CD4-positive, alpha-beta T cell (primary cell): ENCODE measurements around the gene MPRIP. TPM values are rescaled to one million over a fixed set of nuclear protein-coding genes. Genes with fewer than 3 reads are reported as not detected.

ENCODE experiments used
- ATAC-seq: fragments of 200-7000 bp; cut with Tn5 transposase; one replicate; pipeline ENCODE4 v1.10.0; 2022; ENCODE audit warnings: mild to moderate bottlenecking; ENCODE audit not compliant: poor library complexity
- CTCF ChIA-PET: fragments of 350-600 bp; sonication (Branson Sonifier 250); formaldehyde crosslinking; loops from one replicate; lab custom pipeline; 2021; ENCODE audit warnings: antibody characterized with exemption, inconsistent platforms; lab: Charles Lee
- POLR2A ChIA-PET: fragments of 350-600 bp; sonication (Branson Sonifier 250); formaldehyde crosslinking; loops from one replicate; lab custom pipeline; 2021; ENCODE audit warnings: antibody characterized with exemption, inconsistent platforms; lab: Charles Lee
- DNase-seq, 14 experiments: peaks; one replicate each; pipeline ENCODE4 v3.0.0-alpha.2; 2013 to 2020; ENCODE audit warnings: mixed read lengths in 2 of 14
- H3K27ac ChIP-seq, 2 donors: one replicate each; pipeline versions ENCODE4 v1.5.1 to v1.7.0; 2013; ENCODE audit warnings: low read length in 2 of 2, low read depth in 1 of 2, mild to moderate bottlenecking in 1 of 2
- H3K27me3 ChIP-seq, 2 experiments: 1 replicate in 1 of 2; 2 replicates in 1 of 2; pipeline versions ENCODE4 v1.6.1 to v1.7.0; 2013; ENCODE audit warnings: low read length in 2 of 2, control low read depth in 1 of 2, mild to moderate bottlenecking in 1 of 2, moderate library complexity in 1 of 2; ENCODE audit not compliant: insufficient read depth in 2 of 2, control insufficient read depth in 1 of 2
- H3K36me3 ChIP-seq: one replicate; pipeline ENCODE4 v1.6.1; 2013; ENCODE audit warnings: low read length, control low read depth; ENCODE audit not compliant: insufficient read depth
- H3K4me1 ChIP-seq: one replicate; pipeline ENCODE4 v1.6.1; 2013; ENCODE audit warnings: low read length, control low read depth; ENCODE audit not compliant: insufficient read depth
- H3K4me3 ChIP-seq: one replicate; pipeline ENCODE4 v1.5.1; 2013; ENCODE audit warnings: mild to moderate bottlenecking, low read length, moderate library complexity
- H3K9me3 ChIP-seq, 2 experiments: 1 replicate in 1 of 2; 2 replicates in 1 of 2; pipeline versions ENCODE4 v1.6.1 to v1.7.0; 2013; ENCODE audit warnings: low read length in 2 of 2, mild to moderate bottlenecking in 2 of 2, control low read depth in 1 of 2, moderate library complexity in 1 of 2; ENCODE audit not compliant: control insufficient read depth in 1 of 2, insufficient read depth in 1 of 2
- H3K27ac Mint-ChIP-seq: one replicate; pipeline ENCODE4 v1.8.0; 2020; ENCODE audit warnings: mixed read lengths
- H3K27me3 Mint-ChIP-seq: one replicate; pipeline ENCODE4 v1.8.0; 2021; ENCODE audit warnings: mixed read lengths
- H3K36me3 Mint-ChIP-seq: one replicate; pipeline ENCODE4 v1.8.0; 2021; ENCODE audit warnings: low read depth, mixed read lengths
- H3K4me1 Mint-ChIP-seq: one replicate; pipeline ENCODE4 v1.8.0; 2021; ENCODE audit warnings: low read depth, mixed read lengths
- H3K4me3 Mint-ChIP-seq: one replicate; pipeline ENCODE4 v1.8.0; 2020; ENCODE audit warnings: mild to moderate bottlenecking, mixed read lengths
- H3K9me3 Mint-ChIP-seq: one replicate; pipeline ENCODE4 v1.8.0; 2020; ENCODE audit warnings: mixed read lengths
- intact Hi-C, 2 experiments: fragments of 100-400 bp; cut with DNase I in 1 of 2; cut with micrococcal nuclease in 1 of 2; formaldehyde crosslinking; loops; one replicate each; pipeline versions ENCODE4 v1.15.1 to v1.9.0; 2023 to 2025; cut with DNase I, micrococcal nuclease
- total RNA-seq, 174 experiments: library from RNA in 2 of 174; stranded (reverse) in 2 of 174; gene quantifications; one replicate each; pipeline ENCODE4 v1.2.3 and lab custom pipeline; 2021 to 2026
- TF ChIP-seq, protein P1 (sequence below): fragments of 200-600 bp; IDR thresholded peaks from one replicate; pipeline ENCODE4 v1.8.0; 2022; ENCODE audit warnings: antibody characterized with exemption, mild to moderate bottlenecking

MPRIP gene
- total RNA-seq, 2 experiments from 2014 or later: 176 to 188 TPM

DNA sequence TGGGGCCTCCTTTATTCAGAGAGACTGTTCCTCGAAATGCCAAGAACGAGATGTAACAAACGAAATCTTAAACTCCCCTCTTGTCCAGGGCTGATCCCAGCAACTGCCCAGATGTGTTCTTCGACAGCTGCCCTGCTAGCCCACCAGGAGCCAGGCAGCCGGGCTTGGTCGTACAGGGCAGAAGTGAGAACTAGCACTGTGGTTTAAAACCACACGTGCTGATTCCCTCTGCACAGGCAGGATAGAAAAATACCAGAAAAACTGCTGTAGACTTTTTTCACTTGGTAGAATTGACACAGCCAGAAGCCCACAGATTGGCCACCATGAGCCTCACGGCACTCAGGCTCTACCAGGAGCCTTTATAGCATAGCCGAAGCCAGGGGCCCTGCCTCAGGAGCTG, 130.7 kb downstream of the MPRIP start:
- peaks cover 78% of the 10 kb centered on the region for H3K36me3 Mint-ChIP-seq

DNA sequence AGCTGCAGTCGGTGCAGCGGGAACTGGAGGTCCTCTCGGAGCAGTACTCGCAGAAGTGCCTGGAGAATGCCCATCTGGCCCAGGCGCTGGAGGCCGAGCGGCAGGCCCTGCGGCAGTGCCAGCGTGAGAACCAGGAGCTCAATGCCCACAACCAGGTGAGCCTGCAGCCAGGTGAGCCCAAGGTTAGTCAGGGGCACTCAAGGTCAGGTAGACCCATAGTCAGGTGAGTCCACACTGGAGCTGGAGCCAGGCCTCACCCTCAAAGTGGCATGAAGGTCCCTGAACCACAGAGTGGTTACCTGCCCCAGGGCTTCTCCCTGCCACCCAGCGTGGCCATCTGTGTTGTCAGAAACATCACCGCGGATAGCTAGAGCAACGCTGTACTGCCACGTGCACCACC, 131.7 kb downstream of the MPRIP start:
- Histone ChIP-seq H3K4me1 (peaks cover 91% of the 10 kb centered on the region), H3K4me3 (no peak overlapping the region), H3K27ac (peak overlapping the region in 1 of 2 donors; percentile 18), H3K36me3 (peaks cover 61% of the 10 kb centered on the region), H3K27me3 (no peaks in the 10 kb centered on the region), H3K9me3 (no peaks in the 10 kb centered on the region)
- intact Hi-C loops: no loop called here
- no peak for DNase-seq
- peak overlapping the region; percentile 99 for H3K27ac Mint-ChIP-seq
- H3K27me3 Mint-ChIP-seq: no peaks in the 10 kb centered on the region
- CTCF ChIA-PET: no interaction called here
- POLR2A ChIA-PET: interaction anchor here (0.9 to 2.9 kb wide), 2 partner anchors 12 to 18 kb away, joined by 3 to 10 read pairs; no protein-coding TSS in a partner anchor
- H3K4me3 Mint-ChIP-seq: no peak overlapping the region
- TF ChIP-seq, protein P1, sequence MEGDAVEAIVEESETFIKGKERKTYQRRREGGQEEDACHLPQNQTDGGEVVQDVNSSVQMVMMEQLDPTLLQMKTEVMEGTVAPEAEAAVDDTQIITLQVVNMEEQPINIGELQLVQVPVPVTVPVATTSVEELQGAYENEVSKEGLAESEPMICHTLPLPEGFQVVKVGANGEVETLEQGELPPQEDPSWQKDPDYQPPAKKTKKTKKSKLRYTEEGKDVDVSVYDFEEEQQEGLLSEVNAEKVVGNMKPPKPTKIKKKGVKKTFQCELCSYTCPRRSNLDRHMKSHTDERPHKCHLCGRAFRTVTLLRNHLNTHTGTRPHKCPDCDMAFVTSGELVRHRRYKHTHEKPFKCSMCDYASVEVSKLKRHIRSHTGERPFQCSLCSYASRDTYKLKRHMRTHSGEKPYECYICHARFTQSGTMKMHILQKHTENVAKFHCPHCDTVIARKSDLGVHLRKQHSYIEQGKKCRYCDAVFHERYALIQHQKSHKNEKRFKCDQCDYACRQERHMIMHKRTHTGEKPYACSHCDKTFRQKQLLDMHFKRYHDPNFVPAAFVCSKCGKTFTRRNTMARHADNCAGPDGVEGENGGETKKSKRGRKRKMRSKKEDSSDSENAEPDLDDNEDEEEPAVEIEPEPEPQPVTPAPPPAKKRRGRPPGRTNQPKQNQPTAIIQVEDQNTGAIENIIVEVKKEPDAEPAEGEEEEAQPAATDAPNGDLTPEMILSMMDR: no peak
- ATAC-seq: no peak
- peaks cover 71% of the 10 kb centered on the region for H3K4me1 Mint-ChIP-seq
- H3K9me3 Mint-ChIP-seq: no peaks in the 10 kb centered on the region
- peaks cover 75% of the 10 kb centered on the region for H3K36me3 Mint-ChIP-seq

More for the DNA sequence above, 130.7 kb downstream of the MPRIP start:
- Histone ChIP-seq H3K27me3 (no peaks in the 10 kb centered on the region), H3K9me3 (no peaks in the 10 kb centered on the region), H3K4me3 (no peak overlapping the region), H3K36me3 (peaks cover 64% of the 10 kb centered on the region), H3K4me1 (peaks cover 85% of the 10 kb centered on the region), H3K27ac (peak overlapping the region in 1 of 2 donors; percentile 18)
- no peak for ATAC-seq
- Mint-ChIP-seq H3K4me3 (no peak overlapping the region), H3K9me3 (no peaks in the 10 kb centered on the region), H3K4me1 (peaks cover 71% of the 10 kb centered on the region), H3K27me3 (no peaks in the 10 kb centered on the region), H3K27ac (peak overlapping the region; percentile 99)
- no peak for DNase-seq
- ChIA-PET CTCF (interaction anchor here (1.4 kb wide), 1 partner anchor 31 kb away, joined by 4 read pairs; no protein-coding TSS in a partner anchor), POLR2A (interaction anchor here (1.4 to 3.6 kb wide), 2 partner anchors 8 to 19 kb away, joined by 4 to 12 read pairs; no protein-coding TSS in a partner anchor)
- TF ChIP-seq, protein P1: no peak
- intact Hi-C loops: no loop called here

GRCh38 chr17:17175340-17175739, 133.1 kb downstream of the MPRIP start:
- peaks cover 63% of the 10 kb centered on the region for H3K36me3 ChIP-seq
- no peaks in the 10 kb centered on the region for H3K9me3 Mint-ChIP-seq
- ChIA-PET CTCF (interaction anchor here (0.8 to 1.4 kb wide), 2 partner anchors 10 to 35 kb away, joined by 3 to 4 read pairs; no protein-coding TSS in a partner anchor), POLR2A (interaction anchor here (0.7 to 3.7 kb wide), 8 partner anchors 11 to 63 kb away, joined by 3 to 17 read pairs (median 7); partner anchors contain the start of genes FLCN and PLD6)
- no peak overlapping the region for H3K4me3 Mint-ChIP-seq
- peak overlapping the region; percentile 99 for H3K27ac Mint-ChIP-seq
- no peaks in the 10 kb centered on the region for H3K27me3 ChIP-seq
- DNase-seq (no peak), ATAC-seq (no peak)
- TF ChIP-seq, protein P1: no peak
- H3K4me3 ChIP-seq: no peak overlapping the region
- H3K36me3 Mint-ChIP-seq: peaks cover 82% of the 10 kb centered on the region
- H3K9me3 ChIP-seq: no peaks in the 10 kb centered on the region
- peaks cover 74% of the 10 kb centered on the region for H3K4me1 Mint-ChIP-seq
- peak overlapping the region; percentile 60 to 77 for H3K27ac ChIP-seq
- intact Hi-C loops: loop anchor here in 1 of 2 experiments (5.0 kb wide), 1 partner anchor 42 kb away; no protein-coding TSS in a partner anchor
- H3K27me3 Mint-ChIP-seq: no peaks in the 10 kb centered on the region
- peaks cover 100% of the 10 kb centered on the region for H3K4me1 ChIP-seq
